Stimulated activated CD8-positive, alpha-beta memory T cell treated with anti-CD3 and anti-CD28 coated beads, Interleukin-15, amount 100 ng/mL, for 4 hours (primary cell): ENCODE measurements around the gene MRPS23.
"Not testable (repeated sequence)": the region's sequence is repeated elsewhere in the genome, so short reads cannot be mapped to it uniquely, and the experiment has no call there.

Experiments used
- DNase-seq, 2 donors: peaks; one replicate each; pipeline ENCODE4 v3.0.0-alpha.2; 2020; ENCODE audit warnings: low read depth in 2 of 2

The MRPS23 gene

GRCh38 chr17:57862694-57863667 lies 13.1 kb upstream of the MRPS23 start:
- DNase-seq, result no peak

- no peak for DNase-seq
Observed at GRCh38 chr17:57861790-57862693, 12.2 kb upstream of the MRPS23 start.

- DNase-seq, result no peak
Observed at GRCh38 chr17:57861000-57861789, 11.4 kb upstream of the MRPS23 start.

- DNase-seq, result no peak
Observed at GRCh38 chr17:57860414-57860999, 10.7 kb upstream of the MRPS23 start.

DNA sequence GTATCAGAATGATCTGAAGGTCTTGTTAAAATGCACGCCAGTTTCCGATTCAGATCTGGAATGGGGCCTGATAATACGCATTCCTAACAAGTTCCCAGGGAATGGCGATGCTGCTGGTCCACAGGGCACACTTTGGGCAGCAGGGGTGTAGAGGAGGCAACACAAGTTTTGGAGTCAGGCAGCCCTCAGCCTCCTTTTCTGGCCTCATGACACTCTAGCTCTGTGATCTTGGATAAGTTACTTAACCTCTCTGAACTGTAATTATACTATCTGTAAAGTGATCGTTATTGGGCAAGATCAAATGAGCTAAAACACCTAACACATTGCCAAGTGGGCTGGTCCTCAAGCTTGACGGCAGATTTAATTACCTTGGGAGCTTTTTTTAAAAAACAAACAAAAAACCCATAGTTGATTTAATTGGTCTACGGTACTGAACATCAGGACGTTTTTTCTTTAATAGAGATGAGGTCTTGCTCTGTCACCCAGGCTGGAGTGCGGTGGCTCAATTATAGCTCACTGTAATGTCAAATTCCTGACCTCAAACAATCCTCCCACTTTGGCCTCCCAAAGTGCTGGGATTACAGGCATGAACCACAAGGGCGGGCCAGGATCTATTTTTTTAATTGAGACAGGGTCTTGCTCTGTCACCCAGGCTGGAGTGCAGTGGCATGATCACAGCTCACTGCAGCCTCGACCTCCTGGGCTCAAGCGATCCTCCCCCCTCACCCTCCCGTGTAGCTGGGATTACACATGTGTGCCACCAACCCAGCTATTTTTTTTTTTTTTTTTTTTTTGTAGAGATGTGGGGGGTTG lies 10.0 kb upstream of the MRPS23 start:
- DNase-seq, result no peak

DNA sequence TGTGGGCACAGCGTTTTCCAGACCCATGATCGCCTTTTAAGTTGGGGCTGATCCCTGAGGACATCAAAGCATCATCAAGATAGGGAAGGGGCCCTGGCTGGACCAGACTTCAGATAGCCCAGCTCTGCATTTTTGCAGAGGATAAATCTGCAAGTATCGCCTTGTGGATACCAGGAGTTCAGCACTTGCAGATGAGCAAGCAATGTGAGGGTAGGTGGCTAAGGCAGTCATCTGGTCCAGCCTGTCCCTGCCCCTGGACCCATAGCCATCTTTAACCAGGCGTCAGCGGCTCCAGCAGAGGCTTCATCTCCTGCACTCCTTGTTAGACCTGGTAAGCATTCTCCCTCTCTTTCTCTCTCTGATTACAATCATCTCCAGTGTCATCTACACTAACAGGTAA lies 9.0 kb upstream of the MRPS23 start:
- DNase-seq, result no peak

DNA sequence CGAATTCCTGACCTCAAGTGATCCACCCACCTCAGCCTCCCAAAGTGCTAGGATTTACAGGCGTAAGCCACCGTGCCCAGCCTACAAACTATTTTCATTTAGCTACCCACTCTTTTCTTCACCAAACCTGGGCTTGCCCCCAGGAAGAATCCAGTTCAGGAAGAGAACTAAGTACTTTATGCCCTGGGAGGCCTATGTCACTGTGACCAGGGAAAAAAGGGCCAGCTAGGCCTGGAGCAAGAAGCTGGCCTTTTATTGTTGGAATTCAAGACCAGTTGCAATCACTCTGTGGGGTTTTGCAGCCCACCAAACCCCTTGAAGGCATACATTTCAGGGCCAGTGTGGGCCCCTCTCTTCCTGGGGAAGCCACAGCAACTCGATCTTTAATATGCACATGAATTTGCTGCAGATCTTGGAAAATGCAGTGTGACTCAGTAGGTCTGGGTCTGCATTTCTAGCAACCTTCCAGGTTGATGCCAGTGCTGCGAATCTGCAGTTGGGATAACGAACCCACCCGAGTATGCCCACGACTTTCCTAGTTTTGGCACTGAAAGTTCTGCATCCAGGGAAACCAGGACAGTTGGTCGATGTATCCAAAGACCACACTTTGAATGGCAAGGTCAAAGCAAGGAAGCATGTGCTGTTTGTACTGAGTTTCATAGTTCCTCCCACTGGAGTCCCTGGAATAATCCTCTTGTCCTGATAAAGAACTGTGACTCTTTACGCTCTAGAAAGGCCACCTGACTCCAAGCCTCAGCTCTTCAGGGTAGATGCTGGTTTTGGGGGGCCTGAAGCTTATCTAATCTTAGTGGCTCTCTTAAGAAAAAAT lies 7.2 kb upstream of the MRPS23 start:
- DNase-seq, result no peak

DNA sequence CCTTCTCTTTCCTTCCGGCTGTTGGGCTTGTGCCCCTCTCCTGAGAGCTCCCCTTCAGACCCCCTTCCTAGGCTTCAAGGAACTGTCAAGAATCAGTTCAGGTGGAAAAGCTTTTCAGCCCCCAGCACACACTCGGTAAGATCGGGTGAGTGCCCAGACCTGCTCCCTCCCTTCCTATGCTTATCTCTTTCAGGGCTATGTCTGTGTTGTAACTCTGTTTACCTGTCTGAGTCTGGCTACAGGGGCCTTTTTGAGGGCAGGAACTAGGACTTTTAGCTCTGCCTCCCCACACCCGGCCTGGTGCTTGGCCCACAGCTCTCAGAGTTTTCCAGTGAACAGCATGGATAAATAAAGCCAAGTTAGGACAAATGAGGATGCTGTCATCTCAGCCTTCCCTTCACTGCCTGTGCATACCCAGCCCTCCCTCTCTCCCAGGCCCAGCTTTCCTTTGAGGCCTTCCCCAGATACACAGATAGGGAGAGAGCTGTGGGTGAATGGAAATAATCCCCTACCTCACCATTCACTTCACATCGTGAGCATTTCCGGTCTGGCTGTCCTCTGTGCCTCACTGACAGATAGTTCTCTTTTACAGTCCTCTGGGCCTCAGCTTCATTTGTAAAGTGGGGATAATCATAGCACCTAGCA lies 5.7 kb upstream of the MRPS23 start:
- no peak for DNase-seq

DNA sequence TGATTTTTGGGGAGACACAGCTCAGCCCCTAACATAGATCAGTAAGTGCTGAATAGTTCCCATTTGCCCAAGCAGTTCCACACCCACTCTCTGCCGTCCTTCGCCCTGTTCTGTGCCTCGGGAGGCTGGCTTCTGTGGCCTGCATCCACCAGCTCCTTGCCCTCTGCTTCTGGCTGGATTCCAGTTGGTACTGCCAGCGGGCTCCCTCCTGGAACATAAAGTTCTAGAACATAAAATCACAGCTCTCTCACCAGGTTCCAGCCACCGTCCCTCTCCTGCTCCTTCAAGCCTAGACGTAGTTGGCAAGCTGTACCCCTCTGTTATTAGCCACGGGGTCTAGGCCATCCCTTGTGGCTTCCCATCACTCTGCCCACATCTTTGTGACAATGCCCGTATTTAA lies 3.9 kb upstream of the MRPS23 start:
- DNase-seq, result no peak

DNA sequence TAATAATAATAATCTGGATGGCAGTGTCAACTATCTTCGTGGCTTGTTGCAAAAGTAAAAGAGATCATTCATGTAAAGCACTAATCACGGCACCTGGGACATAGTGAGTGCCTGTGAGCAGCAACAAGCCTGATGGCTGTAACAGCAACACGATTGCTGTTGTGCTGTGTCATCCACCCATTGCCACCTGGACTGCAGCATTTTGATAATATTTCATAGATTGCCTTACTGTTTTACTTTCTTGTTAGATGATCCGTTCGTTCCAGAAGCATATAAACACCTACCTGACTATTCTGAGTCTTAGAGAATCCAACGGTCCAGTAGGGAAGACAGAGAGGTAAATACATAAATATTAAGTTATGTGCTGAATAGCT lies 3.1 kb upstream of the MRPS23 start:
- DNase-seq, result no peak

GRCh38 chr17:57852092-57852954 lies 2.5 kb upstream of the MRPS23 start:
- DNase-seq, result no peak

GRCh38 chr17:57849163-57849873 lies 526 bp downstream of the MRPS23 start:
- no peak for DNase-seq

DNA sequence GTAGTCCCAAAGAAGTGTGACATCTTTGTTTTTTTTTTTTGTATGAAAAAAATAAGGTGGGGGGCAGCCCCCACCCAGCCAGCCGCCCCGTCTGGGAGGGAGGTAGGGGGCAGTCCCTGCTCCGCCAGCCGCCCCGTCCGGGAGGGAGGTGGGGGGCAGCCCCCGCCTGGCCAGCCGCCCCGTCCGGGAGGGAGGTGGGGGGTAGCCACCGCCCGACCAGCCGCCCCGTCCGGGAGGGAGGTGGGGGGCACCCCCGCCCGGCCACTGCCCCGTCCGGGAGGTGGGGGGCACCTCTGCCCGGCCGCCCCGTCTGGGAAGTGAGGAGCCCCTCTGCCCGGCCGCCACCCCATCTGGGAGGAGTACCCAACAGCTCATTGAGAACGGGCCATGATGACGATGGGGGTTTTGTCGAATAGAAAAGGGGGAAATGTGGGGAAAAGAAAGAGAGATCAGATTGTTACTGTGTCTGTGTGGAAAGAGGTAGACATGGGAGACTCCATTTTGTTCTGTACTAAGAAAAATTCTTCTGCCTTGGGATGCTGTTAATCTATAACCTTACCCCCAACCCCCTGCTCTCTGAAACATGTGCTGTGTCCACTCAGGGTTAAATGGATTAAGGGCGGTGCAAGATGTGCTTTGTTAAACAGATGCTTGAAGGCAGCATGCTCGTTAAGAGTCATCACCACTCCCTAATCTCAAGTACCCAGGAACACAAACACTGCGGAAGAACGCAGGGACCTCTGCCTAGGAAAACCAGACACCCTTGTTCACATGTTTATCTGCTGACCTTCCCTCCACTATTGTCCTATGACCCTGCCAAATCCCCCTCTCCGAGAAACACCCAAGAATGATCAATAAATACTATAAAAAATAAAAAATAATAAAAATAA lies 3.5 kb downstream of the MRPS23 start:
- not testable (repeated sequence) for DNase-seq

GRCh38 chr17:57842280-57842679 lies 7.6 kb downstream of the MRPS23 start:
- no peak for DNase-seq

GRCh38 chr17:57839571-57839923 lies 10.3 kb downstream of the MRPS23 start:
- DNase-seq, result no peak

DNA sequence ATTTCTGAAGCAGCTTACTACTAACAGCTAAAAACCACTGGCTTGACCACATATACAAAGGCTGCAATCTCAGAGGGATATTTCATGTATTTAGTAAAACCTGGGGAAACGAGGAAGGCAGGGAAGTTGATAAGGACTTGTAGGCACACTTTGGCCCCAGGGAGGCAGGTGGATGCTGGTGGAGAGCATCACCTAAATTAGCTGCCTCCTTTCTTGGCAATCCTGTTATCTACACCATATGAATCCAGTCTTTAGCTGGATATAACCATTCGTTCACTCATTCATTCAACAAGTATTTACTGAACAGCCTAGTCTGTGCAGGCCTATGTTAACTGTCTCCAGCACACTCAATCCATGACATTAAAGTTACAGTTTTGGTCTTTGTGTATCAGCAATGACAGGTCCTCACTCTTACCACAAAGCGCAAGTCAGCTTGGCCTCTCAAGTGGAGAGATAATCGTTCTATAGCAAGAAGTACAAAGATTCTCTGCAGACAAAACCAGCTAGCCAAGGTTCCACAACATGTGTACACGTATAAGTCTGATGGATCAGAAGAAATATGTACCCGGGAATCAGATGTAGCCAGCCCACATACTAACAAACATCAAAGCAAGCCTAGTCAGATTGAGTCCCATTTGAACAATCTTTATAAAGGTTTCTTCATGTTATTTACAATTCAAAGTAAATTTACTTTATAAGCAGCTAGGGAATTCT lies 10.8 kb downstream of the MRPS23 start:
- DNase-seq, result no peak
